Liver (tissue), 2 donors: Measurements from ENCODE around the gene DNAJC22.

Experiments used
- CTCF ChIP-seq: fragments of 150-350 bp; IDR thresholded peaks from 2 replicates; pipeline ENCODE4 v1.5.1; 2017; ENCODE audit warnings: improper control_type of control experiment, low read depth, low read length; ENCODE audit not compliant: missing input control
- REST ChIP-seq: IDR thresholded peaks from 2 replicates; pipeline ENCODE4 v1.6.1; 2016; ENCODE audit warnings: antibody characterized with exemption, mild to moderate bottlenecking
- YY1 ChIP-seq: IDR thresholded peaks from 2 replicates; pipeline ENCODE4 v1.6.1; 2016; ENCODE audit warnings: antibody characterized with exemption, mild to moderate bottlenecking
- donor health status: healthy.

DNA sequence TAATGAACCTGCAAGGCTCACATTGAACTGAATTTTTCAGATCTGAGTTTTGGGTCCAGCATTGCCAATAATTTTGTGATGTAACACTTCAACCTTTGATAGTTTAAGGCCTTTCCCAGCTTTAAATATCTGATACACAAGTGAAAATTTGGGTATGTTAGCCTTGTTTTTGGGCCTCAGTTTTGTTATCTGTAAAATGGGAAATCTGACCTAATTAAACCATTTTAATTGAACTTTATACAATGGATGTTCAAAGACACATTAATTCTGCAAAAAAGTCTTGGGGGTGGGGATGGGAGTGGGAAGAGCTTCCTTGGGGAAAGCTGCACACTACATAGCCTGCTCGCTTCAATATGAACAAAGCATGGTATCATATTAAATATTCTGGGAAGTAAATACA is 15.4 kb downstream of the DNAJC22 start:
- TF ChIP-seq REST (no peak), CTCF (no peak), YY1 (no peak)
